IPS DF 6.9 (cell line): ENCODE measurements around the gene TMEM273.

Experiments
- DNase-seq: peaks from one replicate; pipeline ENCODE4 v3.0.0-alpha.2; 2013; ENCODE audit warnings: low read depth, low spot score
- H3K27ac ChIP-seq: one replicate; pipeline ENCODE4 v1.5.1; 2013; ENCODE audit warnings: low read length, control low read depth
- H3K27me3 ChIP-seq: 2 replicates; pipeline ENCODE4 v1.6.1; 2013; ENCODE audit warnings: mild to moderate bottlenecking, low read length; ENCODE audit not compliant: control insufficient read depth, insufficient read depth
- H3K36me3 ChIP-seq: 2 replicates; pipeline ENCODE4 v1.6.1; 2013; ENCODE audit warnings: low read length; ENCODE audit not compliant: control insufficient read depth, insufficient read depth
- H3K4me1 ChIP-seq: 2 replicates; pipeline ENCODE4 v1.6.1; 2013; ENCODE audit warnings: low read length; ENCODE audit not compliant: control insufficient read depth, insufficient read depth
- H3K4me3 ChIP-seq: 2 replicates; pipeline ENCODE4 v1.5.1; 2013; ENCODE audit warnings: mild to moderate bottlenecking, low read length
- H3K9me3 ChIP-seq: 2 replicates; pipeline ENCODE4 v1.6.1; 2013; ENCODE audit warnings: low read length, inconsistent platforms; ENCODE audit not compliant: control insufficient read depth, insufficient read depth
- WGBS: extraction: QIAGEN DNeasy Blood & Tissue Kit; methylation state at CpG from one replicate; pipeline ENCODE4 v1.1.7; 2013; ENCODE audit warnings: mixed read lengths, missing lambda C conversion rate; ENCODE audit not compliant: insufficient read length, insufficient coverage; 5-methylcytosine and 5-hydroxymethylcytosine counted together

Gene TMEM273

DNA sequence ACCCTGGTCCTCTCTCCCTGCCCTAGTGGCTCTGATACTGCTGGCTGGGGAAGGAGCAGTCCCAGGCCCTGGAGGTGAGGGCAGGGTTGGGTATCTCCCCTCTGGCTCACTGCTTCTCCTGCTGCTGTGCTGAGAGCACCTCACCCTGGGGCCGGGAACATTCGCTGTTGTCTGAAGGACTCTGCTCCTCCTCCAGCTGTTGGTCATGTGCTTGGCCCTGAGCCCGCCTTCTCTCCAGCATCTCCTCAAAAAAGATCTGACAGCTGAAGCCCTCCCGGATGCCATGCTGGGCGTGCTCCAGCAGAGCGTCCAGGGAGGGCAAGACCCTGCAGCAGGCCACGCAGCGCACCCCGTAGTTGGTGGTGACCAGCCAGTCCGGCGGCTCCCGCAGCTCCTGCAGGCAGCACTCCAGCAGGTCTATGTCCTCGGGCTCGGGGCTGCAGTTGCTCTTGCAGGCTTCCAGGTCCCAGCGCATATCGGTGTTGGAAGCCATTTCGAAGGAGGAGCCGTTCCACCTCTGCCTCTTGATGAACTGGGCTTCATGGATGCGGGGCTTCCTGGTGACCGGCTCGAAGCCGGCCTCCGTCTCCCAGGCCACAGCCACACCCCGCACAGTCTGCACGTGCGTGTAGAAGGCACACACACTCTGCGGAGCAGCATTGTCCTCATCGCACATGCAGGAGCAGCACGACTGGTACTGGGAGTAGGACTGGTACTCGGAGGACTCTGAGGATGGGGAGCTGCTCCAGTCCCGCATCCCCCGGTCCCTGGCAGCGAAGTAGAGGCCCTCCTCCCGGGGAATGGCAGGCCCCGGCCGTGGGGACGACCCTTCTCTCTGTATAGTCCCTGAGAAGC is 56.5 kb downstream of the TMEM273 start:
- WGBS: no CpG with 5 or more reads among the region's 37 CpGs
- no peaks in the 10 kb centered on the region for H3K9me3 ChIP-seq
- no peaks in the 10 kb centered on the region for H3K4me1 ChIP-seq
- DNase-seq: no peak
- no peaks in the 10 kb centered on the region for H3K27me3 ChIP-seq
- no peak overlapping the region for H3K4me3 ChIP-seq
- no peaks in the 10 kb centered on the region for H3K36me3 ChIP-seq
- no peak overlapping the region for H3K27ac ChIP-seq

DNA sequence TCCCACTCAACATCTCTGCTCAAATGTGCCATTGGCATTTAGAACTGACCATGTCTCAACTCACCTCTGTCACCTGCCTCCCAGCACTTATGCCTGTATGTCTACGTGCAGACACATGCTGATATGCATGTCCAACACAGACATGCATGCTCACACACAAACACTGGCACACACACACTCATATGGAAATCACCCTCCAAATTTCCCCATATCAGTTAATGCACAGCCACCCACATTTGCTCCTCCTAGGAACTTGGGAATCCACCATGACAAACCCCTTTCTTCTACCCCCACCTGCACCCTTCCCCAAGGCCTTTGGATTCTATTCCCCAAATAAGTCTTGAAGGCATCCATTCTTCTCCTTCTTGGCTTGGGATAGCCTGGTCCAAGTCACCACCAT is 58.8 kb downstream of the TMEM273 start:
- Histone ChIP-seq H3K9me3 (no peaks in the 10 kb centered on the region), H3K36me3 (no peaks in the 10 kb centered on the region), H3K4me1 (no peaks in the 10 kb centered on the region), H3K4me3 (no peak overlapping the region), H3K27me3 (no peaks in the 10 kb centered on the region), H3K27ac (no peak overlapping the region)
- no peak for DNase-seq
- WGBS: no CpG with 5 or more reads among the region's 1 CpG

DNA sequence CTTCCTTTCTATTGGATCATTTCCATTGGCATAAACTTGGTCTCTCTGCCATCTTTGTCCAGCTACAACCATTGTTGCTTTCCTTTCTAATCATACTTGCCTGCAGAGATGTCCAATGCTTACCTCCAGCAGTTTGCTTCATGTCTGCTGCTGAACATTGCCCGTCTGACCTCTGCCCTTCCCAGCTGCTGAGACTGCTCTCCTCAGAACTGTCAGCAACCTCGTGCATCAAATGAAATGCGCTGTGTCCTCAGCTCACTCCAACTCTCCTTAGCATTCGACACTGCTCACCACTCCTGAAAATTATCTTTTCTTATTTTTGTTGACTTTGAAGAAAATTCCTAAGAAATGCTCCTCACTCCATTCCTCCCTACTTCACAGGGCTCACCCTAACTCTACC is 59.3 kb downstream of the TMEM273 start:
- no peaks in the 10 kb centered on the region for H3K4me1 ChIP-seq
- H3K27me3 ChIP-seq: no peaks in the 10 kb centered on the region
- H3K4me3 ChIP-seq: no peak overlapping the region
- no peaks in the 10 kb centered on the region for H3K36me3 ChIP-seq
- WGBS: no CpG with 5 or more reads among the region's 4 CpGs
- H3K9me3 ChIP-seq: no peaks in the 10 kb centered on the region
- no peak for DNase-seq
- H3K27ac ChIP-seq: no peak overlapping the region

DNA sequence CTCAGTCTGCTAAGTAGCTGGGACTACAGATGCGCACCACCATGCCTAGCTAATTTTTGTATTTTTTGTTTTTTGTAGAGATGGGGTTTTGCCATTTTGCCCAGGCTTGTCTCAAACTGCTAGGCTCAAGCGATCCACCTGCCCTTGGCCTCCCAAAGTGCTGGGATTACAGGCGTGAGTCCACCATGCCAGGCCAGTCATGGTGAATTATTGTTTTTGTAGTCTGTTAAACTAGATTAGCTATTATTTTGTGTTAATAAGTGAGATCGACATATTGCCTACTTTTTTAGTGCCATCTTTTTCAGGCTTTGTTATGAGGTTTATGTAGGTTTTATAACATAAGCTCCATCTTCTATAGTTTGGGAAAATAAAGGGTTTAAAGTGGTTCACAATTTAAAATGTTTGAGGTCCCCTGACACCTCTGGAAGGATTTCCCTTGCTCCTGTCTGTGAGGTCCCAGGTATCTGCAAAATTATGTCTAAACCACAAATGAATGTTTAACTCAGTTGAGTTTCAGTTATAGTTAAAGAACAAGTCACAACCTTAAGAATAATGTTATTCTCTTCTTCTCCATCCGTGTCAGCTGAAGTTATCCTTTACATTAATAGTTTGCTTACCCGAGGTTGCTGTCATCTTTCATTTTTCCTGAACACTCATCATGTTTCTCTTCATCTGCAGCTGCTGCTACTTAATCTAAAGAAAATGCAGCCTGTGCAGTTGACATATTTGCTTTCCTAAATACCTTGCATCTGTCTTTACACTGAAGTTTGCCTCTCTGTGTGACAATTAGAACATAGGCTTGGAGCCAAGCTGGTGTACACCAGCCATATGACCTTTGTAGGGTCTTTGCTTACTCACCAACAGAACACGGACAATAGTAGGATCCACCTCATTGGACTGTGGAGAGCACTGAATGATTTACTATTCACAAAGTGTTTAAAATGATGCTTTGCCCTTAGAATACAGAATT is 63.9 kb downstream of the TMEM273 start:
- Histone ChIP-seq H3K9me3 (no peaks in the 10 kb centered on the region), H3K4me3 (no peak overlapping the region), H3K27me3 (no peaks in the 10 kb centered on the region), H3K27ac (no peak overlapping the region), H3K4me1 (no peaks in the 10 kb centered on the region), H3K36me3 (no peaks in the 10 kb centered on the region)
- no peak for DNase-seq
- no CpG with 5 or more reads among the region's 7 CpGs for WGBS

DNA sequence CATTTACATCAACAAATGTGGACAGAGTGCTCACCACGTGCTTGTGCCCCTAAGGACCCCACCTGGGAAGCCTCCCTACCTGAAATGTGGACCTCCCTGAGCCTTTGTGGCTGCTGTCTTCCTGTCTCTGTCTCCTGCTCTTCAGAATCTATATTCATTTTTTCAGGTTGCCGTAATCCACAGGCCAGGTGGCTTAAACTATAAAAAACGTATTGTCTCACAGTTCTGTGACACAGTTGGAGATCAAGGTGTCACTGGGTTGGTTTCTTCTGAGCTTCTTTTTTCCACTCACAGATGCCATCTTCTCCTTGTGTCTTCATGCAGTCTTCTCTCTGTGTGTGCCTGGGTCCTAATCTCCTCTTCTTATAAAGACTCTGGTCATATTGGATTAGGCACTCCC is 67.3 kb downstream of the TMEM273 start:
- Histone ChIP-seq H3K27me3 (no peaks in the 10 kb centered on the region), H3K9me3 (no peaks in the 10 kb centered on the region), H3K4me3 (no peak overlapping the region), H3K36me3 (no peaks in the 10 kb centered on the region), H3K27ac (no peak overlapping the region), H3K4me1 (no peaks in the 10 kb centered on the region)
- DNase-seq: no peak
- no CpG with 5 or more reads among the region's 3 CpGs for WGBS

DNA sequence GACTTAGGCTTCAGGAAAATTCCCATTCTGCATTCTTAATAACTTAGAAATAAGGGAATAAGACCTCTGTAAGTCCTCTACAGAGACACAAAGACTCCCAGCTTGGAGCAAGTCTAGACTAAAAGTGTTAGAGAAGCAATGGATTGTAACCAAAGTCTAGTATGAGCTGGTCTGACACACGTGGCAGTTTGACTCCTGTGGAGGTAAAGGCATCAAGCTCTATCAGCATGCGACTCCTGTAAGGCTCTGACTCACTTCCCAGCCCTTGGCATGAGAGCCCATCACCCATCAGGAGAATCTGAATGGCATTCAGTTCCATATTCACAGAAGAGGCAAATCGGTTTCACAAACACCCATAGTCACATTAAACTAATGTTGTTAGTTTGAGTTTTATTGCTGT is 68.4 kb downstream of the TMEM273 start:
- DNase-seq: no peak
- no peaks in the 10 kb centered on the region for H3K9me3 ChIP-seq
- no peaks in the 10 kb centered on the region; the same call in 1 of the 2 replicates for H3K27me3 ChIP-seq
- H3K4me3 ChIP-seq: no peak overlapping the region
- no peaks in the 10 kb centered on the region for H3K4me1 ChIP-seq
- no peak overlapping the region for H3K27ac ChIP-seq
- WGBS: no CpG with 5 or more reads among the region's 3 CpGs
- H3K36me3 ChIP-seq: no peaks in the 10 kb centered on the region

DNA sequence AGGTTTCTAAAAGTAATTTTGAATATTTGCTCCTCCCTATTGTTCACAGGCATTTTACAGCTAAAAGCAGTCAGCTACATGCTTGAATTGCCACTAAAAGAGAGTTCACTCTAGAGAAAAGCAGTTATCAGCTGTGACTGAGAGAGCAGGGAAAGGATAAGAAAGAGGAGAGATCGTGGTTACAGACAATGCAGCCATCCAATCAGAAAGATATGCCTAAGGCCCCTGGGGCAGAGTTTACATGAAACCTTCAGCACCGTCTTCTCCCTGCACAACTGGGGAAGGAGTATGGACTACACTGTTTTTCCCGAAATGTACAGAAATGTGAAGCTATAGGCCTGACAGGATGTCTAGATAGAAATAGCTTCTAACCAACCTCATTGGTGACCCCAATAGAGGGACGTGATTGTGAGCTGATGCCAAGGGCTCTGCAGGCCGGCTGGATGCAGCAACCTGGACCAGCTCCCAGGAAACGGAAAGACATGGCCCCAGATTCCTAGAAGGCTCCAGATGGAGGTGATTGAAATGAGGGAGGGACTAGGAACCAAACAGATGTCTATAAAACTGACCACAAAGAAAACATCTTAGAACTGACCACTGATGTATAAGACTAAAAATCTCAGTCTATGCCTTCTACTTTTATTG is 69.6 kb downstream of the TMEM273 start:
- Histone ChIP-seq H3K36me3 (no peaks in the 10 kb centered on the region), H3K4me1 (no peaks in the 10 kb centered on the region), H3K27me3 (no peaks in the 10 kb centered on the region; the same call in 1 of the 2 replicates), H3K4me3 (no peak overlapping the region), H3K27ac (no peak overlapping the region), H3K9me3 (no peaks in the 10 kb centered on the region)
- WGBS: no CpG with 5 or more reads among the region's 6 CpGs
- DNase-seq: no peak

DNA sequence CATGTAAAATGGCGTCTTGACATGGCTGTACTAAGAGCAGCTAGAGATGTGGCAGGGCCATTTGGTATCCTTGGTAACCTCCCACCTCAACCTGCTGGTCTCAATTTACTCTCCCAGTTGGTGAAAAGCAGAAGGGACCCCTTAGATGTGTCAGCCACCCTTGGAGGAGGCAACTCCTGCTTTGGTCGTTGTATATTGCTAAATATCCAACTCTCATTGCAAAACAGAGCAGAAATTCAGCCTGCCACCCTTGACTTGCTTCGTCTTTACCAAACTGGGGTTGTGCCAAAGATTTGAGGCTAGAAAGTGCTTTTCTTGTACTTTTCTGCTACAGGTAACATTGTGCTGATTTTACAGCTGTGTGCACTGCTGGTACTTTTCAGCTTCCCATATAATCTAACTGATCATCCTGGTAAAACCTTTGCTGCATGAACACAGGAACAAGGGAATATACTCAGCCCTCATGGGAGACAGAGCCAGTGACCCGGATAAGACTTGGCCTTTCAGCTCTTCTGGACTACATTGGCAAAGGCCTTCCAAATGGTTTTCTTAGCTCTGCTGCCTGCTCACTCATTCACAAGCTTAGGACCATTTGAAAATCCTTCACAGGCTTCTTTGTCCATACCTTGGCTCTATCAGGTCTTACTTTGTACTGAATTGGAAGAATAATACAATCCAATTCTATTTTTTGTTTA is 70.7 kb downstream of the TMEM273 start:
- no peaks in the 10 kb centered on the region for H3K4me1 ChIP-seq
- no peak overlapping the region for H3K27ac ChIP-seq
- H3K4me3 ChIP-seq: no peak overlapping the region
- no CpG with 5 or more reads among the region's 4 CpGs for WGBS
- H3K27me3 ChIP-seq: no peaks in the 10 kb centered on the region; the same call in 1 of the 2 replicates
- H3K9me3 ChIP-seq: no peaks in the 10 kb centered on the region
- no peak for DNase-seq
- H3K36me3 ChIP-seq: no peaks in the 10 kb centered on the region

DNA sequence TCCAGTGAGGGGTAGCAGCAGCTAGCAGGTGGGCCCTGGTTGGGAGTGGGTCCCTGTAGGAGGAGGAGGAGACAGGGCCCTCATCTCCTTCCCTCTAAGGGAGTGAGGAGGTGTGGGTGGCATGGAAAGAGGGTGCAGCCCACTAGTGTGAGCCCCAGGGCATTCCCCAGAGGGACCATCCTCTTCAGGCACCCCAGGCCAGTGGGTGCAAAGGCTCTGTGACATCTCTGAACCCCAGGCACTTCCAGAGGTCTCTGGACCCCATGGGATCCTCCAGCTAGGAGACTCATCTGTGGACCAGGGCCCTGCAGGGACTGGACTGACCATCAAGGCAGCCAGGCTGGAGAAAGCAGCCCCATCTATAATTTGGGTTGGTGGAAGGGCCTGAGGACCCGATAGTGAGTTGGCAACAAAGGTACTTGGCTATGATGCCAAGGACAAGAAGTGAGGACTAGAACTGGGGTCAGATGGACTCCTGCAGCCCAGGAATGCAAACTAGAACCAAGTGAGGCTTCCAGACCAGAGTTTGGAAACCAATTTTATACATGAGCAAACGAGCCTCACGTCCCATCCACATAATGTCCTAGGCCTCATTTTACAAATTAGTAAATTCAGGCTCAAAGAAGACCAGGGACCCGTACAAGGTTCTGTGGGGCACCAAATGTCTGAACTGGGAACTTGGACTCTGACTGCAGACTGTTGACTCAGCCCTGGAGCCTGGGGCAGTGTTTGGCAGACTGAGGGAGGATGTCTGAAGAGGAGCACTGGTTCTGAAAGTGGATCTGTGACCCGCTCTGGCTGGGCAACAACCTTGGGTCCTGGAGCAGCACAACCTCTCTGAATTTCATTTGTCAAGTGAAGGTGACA is 71.4 kb downstream of the TMEM273 start:
- no CpG with 5 or more reads among the region's 5 CpGs for WGBS
- no peaks in the 10 kb centered on the region for H3K36me3 ChIP-seq
- H3K27me3 ChIP-seq: no peaks in the 10 kb centered on the region; the same call in 1 of the 2 replicates
- H3K27ac ChIP-seq: no peak overlapping the region
- no peaks in the 10 kb centered on the region for H3K9me3 ChIP-seq
- H3K4me1 ChIP-seq: no peaks in the 10 kb centered on the region
- DNase-seq: no peak
- H3K4me3 ChIP-seq: no peak overlapping the region
